HG03045 (cell line): ENCODE measurements around the gene MUC5AC.

Experiments used
- ATAC-seq: cut with Tn5 transposase; IDR thresholded peaks from one replicate; pipeline ENCODE4 v1.9.1; 2021; ENCODE audit warnings: mild to moderate bottlenecking, moderate library complexity; ENCODE audit not compliant: unreplicated experiment

MUC5AC gene

DNA sequence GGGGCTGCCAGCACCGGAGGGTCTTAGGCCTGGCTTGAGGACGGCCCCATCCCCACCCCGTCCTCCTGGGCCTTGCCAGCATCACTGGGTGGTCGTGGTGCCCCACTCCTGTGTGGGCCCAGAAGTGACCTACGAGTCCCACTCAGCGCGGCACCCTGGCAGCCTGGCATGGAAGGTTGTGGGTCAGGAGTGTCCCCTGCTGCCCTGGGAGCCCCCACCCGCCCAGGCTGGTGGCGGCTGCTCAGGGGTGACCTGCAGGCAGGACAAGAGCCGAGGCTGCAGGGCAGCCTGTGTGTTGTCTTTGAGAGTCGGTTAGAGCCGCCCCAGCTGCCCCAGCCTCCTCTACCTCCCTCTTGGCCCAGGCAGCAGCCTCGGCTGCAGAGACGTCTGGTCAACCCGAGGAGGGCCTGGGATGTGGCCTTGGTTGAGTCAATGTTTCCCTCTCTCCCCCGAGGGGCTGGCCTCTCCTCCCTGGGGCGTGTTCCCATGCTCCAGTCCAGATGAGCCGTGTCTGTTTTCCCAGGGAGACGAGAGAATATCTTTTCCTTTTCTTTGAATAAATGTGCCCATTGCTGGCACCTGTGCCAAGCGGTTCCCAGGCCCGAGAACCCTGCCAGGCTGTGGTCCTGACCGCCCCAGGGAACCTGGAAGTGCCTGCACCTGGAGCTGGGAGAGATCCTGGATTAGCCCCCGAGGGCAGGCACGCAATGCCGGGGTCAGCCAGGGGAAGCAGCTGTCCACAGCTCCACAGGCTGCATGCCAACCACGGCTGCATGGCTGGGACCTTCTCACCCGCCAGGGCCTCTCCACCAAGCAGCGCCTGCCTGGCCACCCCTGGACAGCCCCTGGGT is 35.7 kb upstream of the MUC5AC start:
- no peak for ATAC-seq

DNA sequence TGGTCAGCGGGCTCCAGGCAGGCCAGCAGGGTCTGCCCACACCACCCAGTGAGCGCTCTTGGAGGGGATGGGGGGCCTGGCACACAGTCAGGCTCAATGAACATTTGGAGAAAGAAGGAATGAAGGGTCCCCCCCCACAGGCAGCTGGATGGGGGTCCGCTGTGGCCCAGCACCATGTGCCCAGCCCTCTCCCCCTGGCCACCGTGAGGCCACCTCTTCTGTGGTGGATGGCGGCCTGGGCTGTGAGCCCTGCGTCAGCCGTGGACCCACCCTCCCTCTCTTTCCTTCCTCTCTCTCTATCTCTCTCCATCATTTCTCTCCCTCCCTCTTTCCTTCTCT is 35.1 kb upstream of the MUC5AC start:
- no peak for ATAC-seq

DNA sequence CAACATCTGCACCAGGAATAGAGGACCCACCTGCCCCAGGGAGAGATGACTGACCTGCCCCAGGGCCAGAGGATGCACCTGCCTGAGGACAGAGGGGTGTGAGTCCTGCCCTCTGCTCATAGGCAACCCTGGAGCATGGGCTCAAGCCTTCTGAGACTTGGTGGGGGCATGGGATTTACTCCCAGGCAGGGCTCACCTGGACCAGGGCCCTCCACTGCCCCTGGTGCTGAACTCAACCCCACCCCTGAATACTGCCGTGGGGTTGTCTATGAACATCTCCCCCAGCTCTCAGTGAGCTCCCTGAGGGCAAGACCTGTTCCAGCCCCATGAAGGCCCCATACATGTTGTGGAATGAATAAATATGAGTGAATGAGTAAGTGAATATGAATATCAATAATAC is 33.8 kb upstream of the MUC5AC start:
- ATAC-seq = no peak

DNA sequence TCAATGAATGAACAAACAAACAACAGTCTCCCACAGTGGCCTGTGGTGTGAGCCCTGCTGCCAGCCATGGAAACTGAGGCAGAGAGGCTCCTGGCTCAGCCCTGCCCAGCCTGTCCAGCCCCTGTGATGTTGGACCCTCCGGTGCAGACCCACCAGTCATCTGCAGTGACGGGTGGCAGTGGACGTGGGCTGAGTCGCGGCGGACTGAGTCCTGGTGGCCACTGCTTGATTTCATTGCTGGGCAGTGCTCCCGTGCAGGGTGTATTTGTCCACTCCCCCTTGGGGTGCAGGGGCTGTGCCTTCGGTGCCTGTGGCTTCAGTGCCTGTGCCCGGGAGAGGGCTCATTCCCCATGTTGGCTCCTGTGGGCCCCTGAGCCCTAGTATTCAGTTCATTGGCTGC is 31.9 kb upstream of the MUC5AC start:
- ATAC-seq = no peak

DNA sequence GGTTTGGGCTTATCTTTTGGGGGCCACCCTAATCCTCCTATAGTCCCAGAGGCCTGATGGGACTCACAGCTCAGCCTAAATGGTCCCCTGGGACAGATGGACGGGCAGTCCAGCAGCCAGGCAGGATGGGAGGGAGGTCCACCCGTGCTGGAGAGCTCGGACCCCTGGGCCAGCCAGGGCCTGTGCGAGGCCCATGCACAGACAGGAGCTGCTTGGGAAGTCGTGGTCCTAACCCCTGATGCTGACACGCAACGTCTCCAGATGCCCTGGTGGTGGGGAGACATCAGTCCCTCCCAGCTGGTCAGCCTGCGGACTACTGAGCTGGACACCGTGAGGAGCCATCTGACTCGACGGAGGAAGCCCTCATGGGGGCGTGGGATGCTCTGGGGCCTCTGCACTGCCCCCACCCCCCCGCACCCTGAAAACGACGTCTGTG is 31.2 kb upstream of the MUC5AC start:
- no peak for ATAC-seq

DNA sequence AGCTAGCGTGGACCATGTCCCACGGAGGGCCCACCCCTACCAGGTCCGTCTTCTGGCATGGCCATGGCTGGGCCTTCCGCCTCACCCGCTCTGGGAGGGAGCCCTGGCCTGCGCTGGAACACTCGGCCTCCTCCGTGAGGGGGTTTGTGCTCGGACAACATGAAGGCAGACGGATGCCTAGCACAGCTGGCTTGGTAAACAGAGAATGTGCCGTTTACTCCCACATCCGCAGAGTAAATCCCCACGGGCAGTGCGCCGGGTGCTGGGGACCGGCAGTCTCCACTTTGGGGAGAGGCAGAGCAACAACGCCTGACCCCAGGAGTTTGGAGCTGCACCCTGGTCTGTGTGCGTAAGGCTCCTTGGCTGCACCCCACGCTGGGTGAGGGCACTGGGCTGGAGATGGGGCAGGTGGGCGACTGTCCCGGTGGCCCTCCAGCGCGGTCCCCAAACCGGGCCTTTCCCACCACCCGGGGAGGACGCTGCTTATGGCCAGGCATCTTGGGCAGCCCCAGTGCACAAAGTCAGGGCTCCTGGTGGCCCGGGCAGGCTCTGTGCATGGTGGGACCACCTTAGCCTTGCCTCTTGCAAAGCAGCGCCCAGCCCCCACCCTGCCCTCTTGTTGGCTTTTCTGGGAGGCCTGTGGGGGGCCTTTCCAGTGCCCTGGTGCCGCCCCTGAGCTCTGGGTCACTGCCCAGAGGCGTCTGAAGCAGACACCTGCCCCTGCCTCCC is 30.7 kb upstream of the MUC5AC start:
- no peak for ATAC-seq

DNA sequence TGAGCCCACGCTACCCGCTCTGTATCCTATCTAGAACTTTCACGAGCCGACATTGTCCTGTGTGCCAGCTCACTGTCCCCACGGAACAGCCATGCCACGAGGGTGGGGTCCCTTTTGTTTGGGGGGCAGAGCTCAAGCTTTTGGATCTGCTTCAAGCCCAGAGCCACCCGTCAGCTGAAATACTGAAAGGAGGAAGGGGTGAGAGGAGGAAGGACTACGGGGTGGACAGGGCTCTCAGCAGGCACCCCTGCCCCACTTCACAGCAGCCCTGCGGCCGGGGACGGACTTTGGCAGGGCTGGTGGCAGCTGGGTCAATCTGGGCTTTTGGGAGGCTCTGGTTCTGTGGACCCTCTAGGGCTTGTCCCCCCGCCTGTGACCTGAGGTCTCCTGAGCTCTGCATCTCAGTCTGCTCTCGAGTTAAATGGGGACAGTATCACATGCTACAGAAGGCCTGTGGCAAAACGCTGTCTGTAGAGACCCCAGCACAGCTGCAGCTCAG is 30.0 kb upstream of the MUC5AC start:
- ATAC-seq = no peak

DNA sequence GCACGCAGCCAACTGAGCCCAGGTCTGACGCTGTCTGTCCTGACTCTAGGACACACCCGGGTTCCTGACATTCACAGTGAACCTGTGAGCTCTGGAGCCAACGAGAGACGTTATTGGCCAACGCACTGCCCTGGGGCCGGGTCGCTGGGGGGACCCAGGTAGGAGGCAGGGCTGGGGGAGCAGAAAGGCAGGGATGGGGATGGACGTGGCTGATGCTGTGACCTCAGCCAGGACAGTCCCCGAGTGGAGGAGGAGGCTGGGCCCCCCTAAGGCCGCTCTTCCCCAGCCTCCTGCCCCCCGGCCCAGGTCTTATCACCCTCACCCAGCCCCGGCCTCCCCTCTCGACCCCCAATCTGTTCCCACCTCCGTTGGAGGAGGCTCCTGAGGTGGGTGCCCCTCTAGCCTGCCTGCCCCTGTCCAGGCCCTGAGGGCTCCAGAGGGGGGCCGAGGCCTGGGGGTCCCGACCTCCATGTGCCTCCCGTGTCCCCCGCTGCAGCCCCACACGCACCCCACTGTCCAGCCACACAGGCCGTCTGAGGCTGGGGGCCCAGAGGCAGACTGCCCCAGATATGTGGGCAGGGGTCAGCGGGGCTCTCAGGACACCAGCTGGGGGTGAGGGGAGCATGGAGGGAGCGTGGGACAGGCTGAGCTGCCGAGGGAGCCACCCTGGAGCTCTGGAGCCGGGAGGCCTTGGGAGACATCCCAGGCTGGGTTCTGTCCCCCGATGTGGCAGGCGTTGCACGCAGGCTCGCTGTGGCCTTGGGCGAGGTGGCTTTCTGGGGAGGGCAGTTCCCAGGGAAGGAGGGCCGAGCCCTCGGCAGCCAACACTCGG is 29.2 kb upstream of the MUC5AC start:
- no peak for ATAC-seq

DNA sequence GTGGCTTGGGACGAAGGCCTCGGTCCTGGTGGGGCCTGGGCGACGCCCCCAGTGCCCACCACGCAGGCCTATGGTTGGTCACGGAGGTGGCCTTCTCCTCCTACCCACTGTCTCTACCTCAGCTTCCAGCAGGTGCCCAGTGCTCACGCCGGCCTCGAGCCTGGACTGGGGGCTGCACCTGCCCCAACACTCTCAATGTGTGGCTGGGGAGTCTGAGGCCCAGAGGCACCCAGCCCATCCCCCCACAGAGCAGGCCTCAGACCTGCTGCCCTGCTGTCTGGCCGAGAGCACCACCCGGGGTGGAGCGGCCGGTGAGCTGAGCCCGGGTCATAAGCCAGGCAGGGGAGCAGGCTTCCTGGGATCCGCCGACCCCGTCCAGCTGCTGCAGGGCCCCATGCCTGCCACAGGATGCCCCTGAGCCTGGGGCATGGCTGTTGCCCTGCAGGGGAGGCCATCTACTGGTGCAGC is 28.6 kb upstream of the MUC5AC start:
- no peak for ATAC-seq

DNA sequence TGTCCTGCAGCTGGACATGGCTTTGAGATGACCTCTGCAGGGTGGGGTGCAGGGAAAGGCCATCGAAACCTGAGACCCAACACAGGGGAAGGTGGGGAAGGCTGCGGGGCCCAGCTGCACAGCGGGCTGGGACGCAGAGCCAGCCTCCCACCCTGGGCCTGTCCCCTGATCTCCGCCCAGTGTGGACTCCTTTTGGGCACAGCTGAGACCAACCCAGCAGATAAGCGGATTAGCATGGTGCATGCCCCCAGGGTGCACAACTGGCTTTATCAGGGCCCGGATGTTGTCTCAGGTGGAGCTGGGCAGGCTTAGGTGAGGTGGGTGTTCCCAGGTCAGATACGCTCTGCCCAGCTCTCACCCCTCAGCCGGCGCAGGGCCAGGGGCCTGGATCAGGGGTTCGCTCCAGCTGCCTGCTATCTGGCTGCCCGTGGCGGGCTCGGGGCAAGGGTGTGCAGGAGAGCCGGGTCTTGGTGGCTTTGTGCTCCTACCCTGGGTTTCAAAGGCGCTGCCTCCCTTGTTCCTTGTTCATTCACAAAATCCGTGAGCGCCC is 28.1 kb upstream of the MUC5AC start:
- ATAC-seq = no peak

DNA sequence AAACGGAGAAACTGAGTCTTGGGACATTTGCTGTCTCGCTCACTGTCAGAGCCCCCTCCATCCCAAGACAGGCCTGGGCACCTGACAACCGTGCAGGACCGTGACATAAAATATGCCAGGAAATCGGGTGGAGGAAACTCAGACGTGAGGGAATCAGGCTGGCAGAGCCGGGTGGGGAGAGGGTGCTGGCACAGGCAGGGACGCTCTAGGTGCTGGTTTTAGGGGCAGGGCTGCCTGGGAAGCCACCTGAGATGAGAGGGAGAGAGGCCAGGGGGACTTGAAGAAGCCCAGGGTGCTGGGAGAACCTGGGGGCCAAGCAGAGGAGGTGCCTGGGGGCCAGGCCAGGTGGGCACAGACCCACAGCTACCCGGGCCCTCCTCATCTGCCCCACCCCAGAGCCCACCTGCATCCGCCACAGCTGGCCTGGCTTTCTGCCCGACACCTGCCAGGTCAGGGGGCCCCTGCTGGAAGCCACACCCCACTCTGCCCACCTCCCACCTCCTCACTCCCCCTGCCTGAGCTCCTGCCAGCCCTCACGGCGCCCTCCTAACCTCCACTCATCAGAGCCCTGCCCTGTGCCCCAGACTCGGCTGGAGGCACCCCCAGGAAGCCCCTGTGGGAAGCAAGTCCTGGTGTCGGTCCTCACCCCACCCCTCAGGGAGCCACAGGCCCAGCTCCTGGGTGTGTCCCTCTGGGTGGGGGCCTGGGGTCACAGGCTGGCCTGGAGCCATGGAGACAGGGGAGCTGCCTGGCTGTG is 27.3 kb upstream of the MUC5AC start:
- no peak for ATAC-seq

DNA sequence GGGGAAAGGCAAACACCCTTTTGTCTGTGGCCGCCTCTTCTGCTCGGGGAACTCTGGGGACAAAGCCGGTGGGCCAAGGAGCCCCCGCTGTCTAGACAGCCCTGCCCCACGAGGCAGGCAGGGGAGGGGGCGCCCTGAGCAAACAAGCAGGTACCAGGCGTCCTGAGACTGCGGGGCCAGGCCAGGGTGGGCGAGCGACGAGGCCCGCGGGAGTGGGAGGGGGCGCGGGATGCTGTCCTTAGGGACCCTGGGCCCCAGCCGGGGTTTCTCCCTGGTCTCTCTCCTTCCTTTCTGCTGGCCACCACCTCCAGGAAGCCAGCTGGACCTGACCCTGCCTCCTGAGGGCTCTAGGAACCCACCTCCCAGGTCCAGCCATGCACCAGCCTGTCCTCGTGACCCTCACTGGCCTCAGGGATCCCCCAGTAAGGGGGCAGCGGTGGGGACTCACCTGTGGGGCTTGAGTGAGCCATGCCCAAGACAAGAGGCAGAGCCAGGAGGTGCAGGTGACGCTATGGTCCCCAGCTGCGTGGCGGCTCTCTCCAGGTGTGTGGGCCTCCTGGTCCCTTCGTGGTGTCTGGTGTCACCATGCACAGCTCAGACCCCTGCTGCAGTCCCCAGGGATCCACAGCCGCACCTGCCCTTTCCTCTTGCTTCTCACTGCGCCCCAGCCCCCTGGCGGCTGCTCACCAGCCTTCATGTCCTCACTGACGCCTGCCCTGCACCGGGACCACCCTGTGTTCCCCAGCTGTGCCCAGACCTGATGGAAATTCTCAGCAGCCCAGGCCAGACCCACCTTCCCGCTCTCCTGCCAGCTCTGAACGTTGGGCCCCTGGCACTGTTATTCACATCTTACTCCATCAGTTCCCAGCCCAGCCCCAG is 26.5 kb upstream of the MUC5AC start:
- no peak for ATAC-seq

DNA sequence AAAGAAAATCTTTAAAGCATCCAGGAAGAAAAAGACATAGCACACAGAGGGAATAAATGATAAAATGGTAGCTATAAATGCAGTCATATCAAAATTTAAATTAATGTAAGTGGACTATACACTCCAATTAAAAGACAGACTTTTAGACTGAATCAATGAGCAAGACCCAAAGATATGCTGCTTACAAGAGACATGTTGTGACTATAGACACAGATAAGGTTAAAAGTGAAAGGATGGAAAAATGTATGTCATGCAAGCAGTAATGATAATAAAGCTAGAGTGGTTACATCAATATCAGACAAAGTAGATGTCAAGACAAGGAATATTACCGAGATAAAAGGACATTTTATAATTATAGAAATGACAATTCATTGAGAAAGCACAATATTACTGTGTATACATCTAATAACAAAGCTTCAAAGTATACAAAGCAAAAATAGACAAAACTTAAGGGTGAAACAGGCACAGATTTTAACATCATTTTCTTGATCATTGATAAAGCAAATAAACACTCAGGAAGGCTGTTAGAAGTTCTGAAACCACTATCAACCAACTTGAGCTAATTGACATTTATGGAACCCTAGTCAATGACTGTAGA is 22.8 kb upstream of the MUC5AC start:
- ATAC-seq = no peak

DNA sequence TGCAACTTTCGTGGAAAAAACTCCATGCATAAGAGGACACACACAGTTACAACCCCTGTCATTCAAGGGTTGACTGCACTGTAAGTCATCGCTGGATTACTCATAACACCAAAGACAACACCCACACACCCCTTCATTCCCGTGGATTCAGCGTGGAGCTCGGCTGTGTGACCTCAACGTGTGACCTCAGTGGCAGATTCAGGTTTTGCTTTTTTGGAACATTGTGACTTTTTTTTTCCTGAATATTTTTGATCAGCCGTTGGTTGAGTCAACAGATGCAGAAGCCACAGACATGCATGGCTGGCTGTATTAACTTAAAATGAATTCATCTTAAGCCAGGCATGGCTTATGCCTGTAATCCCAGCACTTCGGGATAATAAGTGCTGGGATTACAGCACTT is 19.7 kb upstream of the MUC5AC start:
- no peak for ATAC-seq

DNA sequence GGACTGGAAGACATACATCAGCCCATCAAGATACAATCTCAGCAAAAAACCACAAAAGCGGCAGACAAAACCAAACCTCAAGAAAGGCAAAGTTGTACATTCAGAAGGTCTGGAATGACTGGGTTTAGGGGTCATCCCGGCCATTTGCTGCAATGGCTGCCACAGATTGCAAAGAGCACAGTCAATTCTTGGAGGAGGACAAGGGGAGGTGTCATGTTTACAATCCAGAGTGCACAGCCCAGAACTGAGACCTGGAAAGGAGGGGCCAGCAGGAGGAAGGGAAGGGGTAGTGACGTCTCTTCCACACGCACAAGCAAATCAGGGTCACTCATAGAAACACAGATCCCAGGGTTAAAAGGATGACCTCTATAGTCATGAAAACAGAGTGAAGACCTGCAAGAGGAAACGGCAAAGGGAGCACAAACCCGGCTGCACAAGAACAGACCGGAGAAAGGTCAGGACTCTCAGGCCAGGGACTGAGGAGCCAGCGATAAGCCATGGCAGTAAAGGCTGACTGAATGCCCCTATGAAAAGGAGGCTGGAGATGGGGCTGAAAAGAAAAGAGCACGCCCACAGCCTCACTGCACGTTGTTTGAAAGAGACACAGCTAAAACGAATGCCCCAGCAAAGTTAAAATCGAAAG is 18.2 kb upstream of the MUC5AC start:
- ATAC-seq = no peak

DNA sequence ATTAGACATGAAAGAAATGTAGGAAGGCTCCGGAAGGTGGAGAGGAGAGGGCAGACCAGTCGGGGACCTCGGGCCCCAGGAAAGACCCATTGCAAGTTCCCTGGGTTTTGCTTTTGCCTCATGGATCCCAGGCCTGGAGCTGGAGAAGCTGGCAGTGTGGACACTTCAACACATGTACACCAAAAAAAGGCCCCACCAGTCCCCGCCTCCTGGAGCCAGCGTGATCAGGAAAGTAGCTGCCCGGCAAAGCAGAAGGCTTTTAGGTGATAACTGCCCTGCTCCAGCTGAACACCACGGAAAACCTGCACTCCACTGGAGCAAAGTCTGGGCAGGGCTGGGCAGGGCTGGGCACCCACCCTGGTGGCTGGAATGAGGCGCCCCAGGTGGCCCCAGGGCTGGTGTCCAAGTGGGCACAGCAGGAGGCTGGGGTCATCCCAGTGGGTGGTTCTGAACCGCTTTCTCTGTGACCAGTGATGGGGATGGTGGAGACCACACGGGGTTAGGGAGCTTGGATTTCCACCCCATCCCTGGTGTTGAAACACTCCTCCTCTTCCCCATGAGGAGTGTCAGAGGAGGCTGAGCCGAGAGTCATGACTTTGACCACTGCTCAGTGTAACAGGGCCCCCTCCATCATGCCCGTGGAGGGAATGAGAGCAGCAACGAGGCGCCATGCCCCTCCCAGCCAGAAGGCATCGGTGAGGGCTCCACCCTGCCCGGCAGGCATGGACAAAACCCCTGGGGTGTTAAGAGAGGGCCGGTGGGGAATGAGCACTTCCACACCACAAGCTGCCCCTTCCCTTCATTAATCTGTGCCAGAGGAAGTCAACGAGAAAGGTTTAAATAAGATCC is 16.9 kb upstream of the MUC5AC start:
- ATAC-seq = no peak

DNA sequence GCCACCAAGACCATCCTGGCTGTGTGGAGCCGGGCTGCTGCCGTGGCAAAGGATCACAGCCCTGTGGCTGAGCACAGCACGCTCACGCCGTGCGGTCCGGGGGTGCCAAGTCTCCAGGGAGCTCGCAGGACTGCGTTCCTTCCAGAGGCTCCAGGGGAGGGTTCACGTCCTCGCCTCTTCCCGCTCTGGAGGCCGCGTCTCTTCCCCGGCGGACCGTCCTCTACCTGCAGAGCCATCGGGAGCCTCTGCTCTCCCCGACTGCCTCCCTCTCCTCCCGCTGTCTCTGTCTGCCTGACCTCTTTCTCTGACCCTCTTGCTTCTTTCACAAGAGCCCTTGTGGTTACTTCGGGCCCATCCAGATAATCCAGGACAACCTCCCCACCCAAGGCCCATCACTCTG is 11.4 kb upstream of the MUC5AC start:
- no peak for ATAC-seq

DNA sequence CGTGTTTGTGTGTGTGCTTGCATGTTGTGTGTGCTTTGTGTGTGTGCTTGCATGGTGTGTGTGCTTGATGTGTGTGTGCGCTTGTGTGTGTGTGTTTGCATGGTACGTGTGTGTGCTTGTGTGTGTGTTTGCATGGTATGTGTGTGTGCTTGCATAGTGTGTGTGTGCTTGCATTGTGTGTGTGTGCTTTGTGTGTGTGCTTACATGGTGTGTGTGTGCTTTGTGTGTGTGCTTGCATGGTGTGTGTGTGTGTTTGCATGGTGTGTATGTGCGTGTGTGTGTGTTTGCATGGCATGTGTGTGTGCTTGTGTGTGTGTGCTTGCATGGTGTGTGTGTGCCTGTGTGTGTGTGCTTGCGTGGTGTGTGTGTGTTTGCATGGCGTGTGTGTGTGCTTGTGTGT is 10.0 kb upstream of the MUC5AC start:
- ATAC-seq = no peak
